ENCODE results near the gene DAGLB. TPM values are rescaled to one million over a fixed set of nuclear protein-coding genes. Genes with fewer than 3 reads are reported as not detected.

DAGLB gene
- total RNA-seq, 1 experiment from 2014 or later: 24.1 TPM

DNA sequence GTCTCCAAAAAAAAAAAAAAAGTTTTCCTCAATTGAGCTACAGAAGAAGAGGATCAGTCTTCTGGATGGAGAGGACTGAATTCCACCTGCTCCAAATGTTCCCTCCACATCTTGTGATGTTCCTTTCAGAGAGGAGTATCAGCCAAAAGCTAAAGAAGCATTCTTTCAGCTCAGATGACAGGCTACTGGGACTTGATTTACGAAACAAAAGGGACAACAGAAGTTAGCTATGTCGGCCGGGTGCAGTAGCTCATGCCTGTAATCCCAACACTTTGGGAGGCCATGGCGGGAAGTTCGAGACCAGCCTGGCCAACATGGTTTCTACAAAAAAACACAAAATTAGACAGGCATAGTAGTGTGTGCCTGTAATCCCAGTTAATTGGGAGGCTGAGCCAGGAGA lies 7.4 kb downstream of the DAGLB start:
- no peaks in the 10 kb centered on the region for H3K27me3 ChIP-seq (replicated peaks; ENCODE audit: insufficient read depth, low read depth, low read length, poor library complexity)
- DNase-seq (ENCODE audit: low spot score): no peak
- no peak overlapping the region for H3K27ac ChIP-seq (ENCODE audit: low read depth, low read length, poor library complexity, severe bottlenecking)
- ChIA-PET POLR2A (ENCODE audit: low non-redundant PET) (no interaction called here), CTCF (no interaction called here)
- no peak overlapping the region for H3K4me3 ChIP-seq (ENCODE audit: low read depth, low read length, poor library complexity, severe bottlenecking)
- H3K36me3 ChIP-seq (ENCODE audit: insufficient read depth, low read length, poor library complexity, severe bottlenecking): peaks cover 30% of the 10 kb centered on the region
- intact Hi-C loops (cut with micrococcal nuclease; ENCODE audit: unreplicated experiment): no loop called here
- no peaks in the 10 kb centered on the region for H3K9me3 ChIP-seq (ENCODE audit: low read depth, low read length, poor library complexity, severe bottlenecking)
- H3K4me1 ChIP-seq (ENCODE audit: insufficient read depth, low read length, poor library complexity, severe bottlenecking): peaks cover 2% of the 10 kb centered on the region
- BruUV-seq (replicated peaks): no TSS peak
- TF ChIP-seq EZH2 (IDR thresholded peaks at IDR 0.05; ENCODE audit: borderline replicate concordance, low read depth, low read length, poor library complexity, severe bottlenecking): no peak
- TF ChIP-seq, protein P1, sequence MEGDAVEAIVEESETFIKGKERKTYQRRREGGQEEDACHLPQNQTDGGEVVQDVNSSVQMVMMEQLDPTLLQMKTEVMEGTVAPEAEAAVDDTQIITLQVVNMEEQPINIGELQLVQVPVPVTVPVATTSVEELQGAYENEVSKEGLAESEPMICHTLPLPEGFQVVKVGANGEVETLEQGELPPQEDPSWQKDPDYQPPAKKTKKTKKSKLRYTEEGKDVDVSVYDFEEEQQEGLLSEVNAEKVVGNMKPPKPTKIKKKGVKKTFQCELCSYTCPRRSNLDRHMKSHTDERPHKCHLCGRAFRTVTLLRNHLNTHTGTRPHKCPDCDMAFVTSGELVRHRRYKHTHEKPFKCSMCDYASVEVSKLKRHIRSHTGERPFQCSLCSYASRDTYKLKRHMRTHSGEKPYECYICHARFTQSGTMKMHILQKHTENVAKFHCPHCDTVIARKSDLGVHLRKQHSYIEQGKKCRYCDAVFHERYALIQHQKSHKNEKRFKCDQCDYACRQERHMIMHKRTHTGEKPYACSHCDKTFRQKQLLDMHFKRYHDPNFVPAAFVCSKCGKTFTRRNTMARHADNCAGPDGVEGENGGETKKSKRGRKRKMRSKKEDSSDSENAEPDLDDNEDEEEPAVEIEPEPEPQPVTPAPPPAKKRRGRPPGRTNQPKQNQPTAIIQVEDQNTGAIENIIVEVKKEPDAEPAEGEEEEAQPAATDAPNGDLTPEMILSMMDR (conservative IDR thresholded peaks at IDR 0.05; ENCODE audit: low read depth, low read length): no peak

DNA sequence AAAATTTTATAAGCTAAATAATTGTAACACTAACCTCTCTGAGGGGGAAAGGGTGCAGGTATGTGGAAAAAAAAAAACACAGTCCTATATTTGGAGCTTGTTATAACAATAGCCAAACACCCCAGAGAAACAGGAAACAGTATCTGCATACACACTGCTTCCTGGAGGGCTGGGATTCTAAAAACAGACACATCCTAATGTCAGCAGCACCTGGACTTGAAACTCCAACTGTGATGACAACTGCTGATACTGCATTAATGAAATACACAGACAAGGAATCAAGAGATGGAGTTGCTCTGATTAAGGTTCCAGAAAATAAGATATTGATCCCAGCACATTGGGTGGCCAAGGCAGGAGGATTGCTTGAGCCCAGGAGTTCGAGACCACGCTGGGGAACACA lies 9.3 kb downstream of the DAGLB start:
- peaks cover 10% of the 10 kb centered on the region for H3K36me3 ChIP-seq (ENCODE audit: insufficient read depth, low read length, poor library complexity, severe bottlenecking)
- ChIA-PET POLR2A (ENCODE audit: low non-redundant PET) (no interaction called here), CTCF (no interaction called here)
- H3K9me3 ChIP-seq (ENCODE audit: low read depth, low read length, poor library complexity, severe bottlenecking): no peaks in the 10 kb centered on the region
- H3K27ac ChIP-seq (ENCODE audit: low read depth, low read length, poor library complexity, severe bottlenecking): no peak overlapping the region
- H3K4me3 ChIP-seq (ENCODE audit: low read depth, low read length, poor library complexity, severe bottlenecking): no peak overlapping the region
- intact Hi-C loops (cut with micrococcal nuclease; ENCODE audit: unreplicated experiment): loop anchor here (5.0 kb wide), 1 partner anchor 441 kb away; no protein-coding TSS in a partner anchor
- no peak for DNase-seq (ENCODE audit: low spot score)
- BruUV-seq (replicated peaks): no TSS peak
- H3K27me3 ChIP-seq (replicated peaks; ENCODE audit: insufficient read depth, low read depth, low read length, poor library complexity): no peaks in the 10 kb centered on the region
- H3K4me1 ChIP-seq (ENCODE audit: insufficient read depth, low read length, poor library complexity, severe bottlenecking): peaks cover 3% of the 10 kb centered on the region
- TF ChIP-seq, protein P1 (conservative IDR thresholded peaks at IDR 0.05; ENCODE audit: low read depth, low read length): no peak
- no peak for TF ChIP-seq EZH2 (IDR thresholded peaks at IDR 0.05; ENCODE audit: borderline replicate concordance, low read depth, low read length, poor library complexity, severe bottlenecking)

DNA sequence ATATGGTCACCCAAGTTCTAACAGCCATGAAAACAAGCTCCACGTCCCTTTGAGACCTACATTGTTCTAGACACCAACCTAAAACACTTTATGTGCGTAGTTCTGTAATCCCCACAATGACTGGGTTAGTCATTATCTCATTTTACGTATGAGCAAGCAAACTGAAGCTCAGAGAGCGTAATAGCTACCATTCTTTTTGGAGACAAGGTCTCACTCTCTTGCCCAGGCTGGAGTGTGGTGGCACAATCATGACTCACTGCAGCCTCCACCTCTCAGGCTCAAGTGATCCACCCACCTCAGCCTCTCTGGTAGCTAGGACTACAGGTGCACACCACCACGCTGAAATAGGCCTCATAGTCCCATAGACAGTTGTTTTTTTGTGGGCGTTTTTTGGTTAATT lies 10.5 kb downstream of the DAGLB start:
- TF ChIP-seq EZH2 (IDR thresholded peaks at IDR 0.05; ENCODE audit: borderline replicate concordance, low read depth, low read length, poor library complexity, severe bottlenecking): no peak
- TF ChIP-seq, protein P1 (conservative IDR thresholded peaks at IDR 0.05; ENCODE audit: low read depth, low read length): no peak
- DNase-seq (ENCODE audit: low spot score): no peak
- no TSS peak for BruUV-seq (replicated peaks)
- CTCF ChIA-PET: no interaction called here
- peaks cover 3% of the 10 kb centered on the region for H3K4me1 ChIP-seq (ENCODE audit: insufficient read depth, low read length, poor library complexity, severe bottlenecking)
- peaks cover 4% of the 10 kb centered on the region for H3K36me3 ChIP-seq (ENCODE audit: insufficient read depth, low read length, poor library complexity, severe bottlenecking)
- H3K27ac ChIP-seq (ENCODE audit: low read depth, low read length, poor library complexity, severe bottlenecking): no peak overlapping the region
- H3K27me3 ChIP-seq (replicated peaks; ENCODE audit: insufficient read depth, low read depth, low read length, poor library complexity): no peaks in the 10 kb centered on the region
- H3K9me3 ChIP-seq (ENCODE audit: low read depth, low read length, poor library complexity, severe bottlenecking): no peaks in the 10 kb centered on the region
- H3K4me3 ChIP-seq (ENCODE audit: low read depth, low read length, poor library complexity, severe bottlenecking): no peak overlapping the region
- POLR2A ChIA-PET (ENCODE audit: low non-redundant PET): no interaction called here
- intact Hi-C loops (cut with micrococcal nuclease; ENCODE audit: unreplicated experiment): loop anchor here (5.0 kb wide), 1 partner anchor 440 kb away; no protein-coding TSS in a partner anchor

Measured in A673 (cell line).